ENCODE data around the gene KLHL24.
"Not testable (repeated sequence)": the region's sequence is repeated elsewhere in the genome, so short reads cannot be mapped to it uniquely, and the experiment has no call there.

Gene KLHL24

GRCh38 chr3:183699238-183699947, 64.0 kb downstream of the KLHL24 start (continued):
- TF ChIP-seq ZNF391 (tag by site-specific recombination; IDR thresholded peaks at IDR 0.05; ENCODE audit: borderline replicate concordance, low read depth) (no peak), ZNF140 (tag by site-specific recombination; IDR thresholded peaks at IDR 0.05) (no peak), ZNF660 (tag by site-specific recombination; IDR thresholded peaks at IDR 0.05) (no peak), ZSCAN16 (tag by site-specific recombination; IDR thresholded peaks at IDR 0.05) (no peak), ZNF133 (tag by site-specific recombination; IDR thresholded peaks at IDR 0.05) (no peak), SP3 (tag by site-specific recombination; IDR thresholded peaks at IDR 0.05) (no peak), TRIM28 (IDR thresholded peaks at IDR 0.05; ENCODE audit: borderline replicate concordance, low read length) (no peak), ZBTB7A (tag by site-specific recombination; IDR thresholded peaks at IDR 0.05; ENCODE audit: low read depth) (no peak), ZNF558 (tag by site-specific recombination; IDR thresholded peaks at IDR 0.05) (no peak), ZNF223 (tag by site-specific recombination; IDR thresholded peaks at IDR 0.05) (no peak), ZNF560 (tag by site-specific recombination; IDR thresholded peaks at IDR 0.05; ENCODE audit: borderline replicate concordance) (no peak), ZNF48 (tag by site-specific recombination; IDR thresholded peaks at IDR 0.05) (no peak)

- TF ChIP-seq ZBTB17 (tag by site-specific recombination; IDR thresholded peaks at IDR 0.05), result peak; percentile 43; the same call in 1 of the 2 replicates
- TF ChIP-seq ZNF624 (tag by site-specific recombination; IDR thresholded peaks at IDR 0.05), result no peak
- peak; percentile 66 for TF ChIP-seq ZNF600 (tag by site-specific recombination; IDR thresholded peaks at IDR 0.05)
- Histone ChIP-seq H3K9me3 (ENCODE audit: control insufficient read depth, insufficient read depth, low read depth, low read length) (no peaks in the 10 kb centered on the region), H3K4me3 (ENCODE audit: low read depth, low read length) (no peak overlapping the region), H3K27ac (ENCODE audit: extremely low read depth, low read depth, low read length) (no peak overlapping the region), H3K4me1 (ENCODE audit: control insufficient read depth, insufficient read depth, low read length) (0 out of 2 replicates have a peak, but pooled peaks cover 3% of the 10 kb centered on the region), H3K36me3 (ENCODE audit: control insufficient read depth in 2 of 2, insufficient read depth in 1 of 2, low read length in 2 of 2) (no peaks in the 10 kb centered on the region; a peak in 1 of 3 replicates)
- ChIA-PET POLR2A (no interaction called here), CTCF (no interaction called here)
Observed at GRCh38 chr3:183701744-183702143, 66.3 kb downstream of the KLHL24 start.

- POLR2A ChIA-PET, result not testable (repeated sequence)
- CTCF ChIA-PET, result interaction anchor here (1.0 kb wide), 1 partner anchor 63 kb away, joined by 6 read pairs; no protein-coding TSS in a partner anchor
Observed at GRCh38 chr3:183703892-183704291, 68.5 kb downstream of the KLHL24 start.

GRCh38 chr3:183710231-183710630, 74.8 kb downstream of the KLHL24 start:
- no peak overlapping the region for H3K27ac ChIP-seq (ENCODE audit: extremely low read depth, low read depth, low read length)
- no peak overlapping the region for H3K4me3 ChIP-seq (ENCODE audit: low read depth, low read length)
- H3K4me1 ChIP-seq (ENCODE audit: control insufficient read depth, insufficient read depth, low read length), result no peaks in the 10 kb centered on the region
- H3K9me3 ChIP-seq (ENCODE audit: control insufficient read depth, insufficient read depth, low read depth, low read length), result no peaks in the 10 kb centered on the region
- ChIA-PET POLR2A (no interaction called here), CTCF (interaction anchor here (0.6 kb wide), 1 partner anchor 10 kb away, joined by 5 read pairs; no protein-coding TSS in a partner anchor)
- H3K36me3 ChIP-seq (ENCODE audit: control insufficient read depth in 2 of 2, insufficient read depth in 1 of 2, low read length in 2 of 2), result peaks cover 0 to 3% of the 10 kb centered on the region in 2 experiments; a peak in 2 of 3 replicates
- no peak for TF ChIP-seq AEBP2 (tag by site-specific recombination; IDR thresholded peaks at IDR 0.05; ENCODE audit: borderline replicate concordance)
- TF ChIP-seq GLI2 (tag by site-specific recombination; IDR thresholded peaks at IDR 0.05; ENCODE audit: borderline replicate concordance, low read depth), result no peak
- no peak for TF ChIP-seq SCRT2 (tag by site-specific recombination; IDR thresholded peaks at IDR 0.05)
- TF ChIP-seq ZNF416 (tag by site-specific recombination; IDR thresholded peaks at IDR 0.05), result no peak
- TF ChIP-seq ZNF391 (tag by site-specific recombination; IDR thresholded peaks at IDR 0.05; ENCODE audit: borderline replicate concordance, low read depth), result no peak
- no peak for TF ChIP-seq MEIS1 (CRISPR knock-in tag; IDR thresholded peaks at IDR 0.05; ENCODE audit: borderline replicate concordance)
- no peak for TF ChIP-seq ZNF701 (tag by site-specific recombination; IDR thresholded peaks at IDR 0.05)
- no peak for TF ChIP-seq INSM2 (tag by site-specific recombination; IDR thresholded peaks at IDR 0.05)
- TF ChIP-seq HOXD13 (CRISPR knock-in tag; IDR thresholded peaks at IDR 0.05; ENCODE audit: borderline replicate concordance), result no peak
- no peak for TF ChIP-seq ZNF398 (tag by site-specific recombination; IDR thresholded peaks at IDR 0.05)

More at GRCh38 chr3:183703892-183704291, 68.5 kb downstream of the KLHL24 start:
- not testable (repeated sequence) for H3K36me3 ChIP-seq (ENCODE audit: control insufficient read depth in 2 of 2, insufficient read depth in 1 of 2, low read length in 2 of 2); H3K4me3 ChIP-seq (ENCODE audit: low read depth, low read length); H3K27ac ChIP-seq (ENCODE audit: extremely low read depth, low read depth, low read length); H3K4me1 ChIP-seq (ENCODE audit: control insufficient read depth, insufficient read depth, low read length); H3K9me3 ChIP-seq (ENCODE audit: control insufficient read depth, insufficient read depth, low read depth, low read length)

Measured in HEK293 (cell line).